Skeletal muscle tissue (tissue), 4 donors: ENCODE measurements around the gene EFCAB6. TPM values are rescaled to one million over a fixed set of nuclear protein-coding genes. Genes with fewer than 3 reads are reported as not detected.

Experiments
- H3K27ac ChIP-seq: one replicate; pipeline ENCODE4 v1.7.0; 2013; ENCODE audit warnings: mild to moderate bottlenecking, low read depth, low read length, inconsistent platforms
- H3K27me3 ChIP-seq, 3 donors: one replicate each; pipeline ENCODE4 v1.7.0; 2013; ENCODE audit warnings: low read length in 3 of 3; ENCODE audit not compliant: control insufficient read depth in 3 of 3, insufficient read depth in 3 of 3
- H3K36me3 ChIP-seq, 3 donors: one replicate each; pipeline ENCODE4 v1.7.0; 2013; ENCODE audit warnings: low read length in 3 of 3; ENCODE audit not compliant: control insufficient read depth in 3 of 3, insufficient read depth in 3 of 3
- H3K4me1 ChIP-seq, 3 donors: one replicate each; pipeline ENCODE4 v1.7.0; 2013; ENCODE audit warnings: low read length in 3 of 3, mild to moderate bottlenecking in 3 of 3; ENCODE audit not compliant: control insufficient read depth in 3 of 3, insufficient read depth in 3 of 3
- H3K4me3 ChIP-seq, 3 donors: one replicate each; pipeline ENCODE4 v1.7.0; 2013; ENCODE audit warnings: low read length in 3 of 3
- H3K9ac ChIP-seq, 3 donors: one replicate each; pipeline ENCODE4 v1.7.0; 2013; ENCODE audit warnings: low read length in 3 of 3, mild to moderate bottlenecking in 3 of 3, moderate library complexity in 2 of 3, low read depth in 1 of 3
- H3K9me3 ChIP-seq, 3 donors: one replicate each; pipeline ENCODE4 v1.7.0; 2013; ENCODE audit warnings: low read length in 3 of 3; ENCODE audit not compliant: control insufficient read depth in 3 of 3
- total RNA-seq: library from RNA; depleted of rRNA; stranded (reverse); fragments of >200 nt; gene quantifications from one replicate; pipeline ENCODE4 v1.2.3, GENCODE V29; 2014
- donor health status: Osteomylitis.

Gene EFCAB6
- total RNA-seq, 1 donor from 2014 or later = 1.6 TPM

DNA sequence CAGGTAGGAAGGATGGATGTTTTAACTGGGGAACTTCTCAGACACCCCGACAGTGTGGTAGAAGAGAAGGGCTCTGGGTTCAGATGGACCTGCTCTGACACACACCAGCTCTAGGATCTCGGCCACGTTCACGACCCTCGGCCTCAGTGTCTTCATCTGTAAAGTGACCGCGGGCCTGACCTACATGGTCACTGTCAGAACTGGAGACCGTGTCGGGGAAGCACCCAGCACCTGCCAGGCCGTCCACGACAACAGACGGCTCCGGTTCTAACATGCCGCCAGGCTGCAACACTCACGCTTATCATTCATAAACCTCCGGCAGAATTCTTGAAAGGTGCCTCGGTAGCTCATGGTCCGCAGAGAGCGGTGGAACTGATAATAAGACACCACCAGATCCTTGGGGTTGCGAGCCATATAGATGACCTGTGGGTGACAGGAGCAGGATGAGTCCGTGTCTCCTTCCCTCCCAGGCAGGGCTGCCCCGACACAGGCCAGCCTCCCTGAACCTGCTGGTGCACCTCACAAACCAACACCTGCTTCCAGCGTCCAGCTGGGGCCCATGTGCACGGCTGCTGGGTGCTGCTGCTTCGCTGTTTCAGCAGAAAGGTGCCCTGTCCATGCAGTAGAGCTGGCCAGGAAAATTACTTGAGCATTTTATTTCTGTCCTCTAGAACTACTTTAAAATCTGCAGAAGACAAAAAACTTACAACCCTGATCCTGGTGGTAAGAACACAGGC, 26.6 kb upstream of the EFCAB6 start:
- H3K27me3 ChIP-seq = peaks cover 9 to 36% (median 26%) of the 10 kb centered on the region in 3 donors
- H3K4me3 ChIP-seq = no peak overlapping the region
- no peaks in the 10 kb centered on the region for H3K9me3 ChIP-seq
- no peak overlapping the region for H3K9ac ChIP-seq
- H3K27ac ChIP-seq = no peak overlapping the region
- no peaks in the 10 kb centered on the region for H3K4me1 ChIP-seq
- H3K36me3 ChIP-seq = no peaks in the 10 kb centered on the region

DNA sequence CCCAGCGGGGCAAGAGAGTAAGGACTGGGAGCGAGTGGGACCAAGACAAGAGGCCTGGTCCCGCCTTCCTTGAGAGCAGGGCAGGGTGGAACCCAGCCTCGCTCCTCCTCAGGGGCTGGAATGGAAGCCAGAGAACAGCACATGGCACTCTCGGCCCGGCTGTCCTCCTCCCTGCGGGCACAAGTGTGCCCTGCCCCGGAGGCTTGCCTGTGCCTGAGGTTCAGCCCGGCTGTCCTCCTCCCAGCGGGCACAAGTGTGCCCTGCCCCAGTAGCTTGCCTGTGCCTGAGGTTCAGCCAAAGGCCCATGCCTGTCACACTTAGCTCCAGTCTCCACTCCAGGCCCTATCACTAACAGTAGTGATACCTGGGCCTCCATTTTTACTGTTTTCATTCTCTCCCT, 26.1 kb upstream of the EFCAB6 start:
- Histone ChIP-seq H3K27ac (no peak overlapping the region), H3K36me3 (no peaks in the 10 kb centered on the region), H3K9me3 (no peaks in the 10 kb centered on the region), H3K4me1 (no peaks in the 10 kb centered on the region), H3K4me3 (no peak overlapping the region), H3K27me3 (peaks cover 13 to 37% (median 26%) of the 10 kb centered on the region in 3 donors), H3K9ac (no peak overlapping the region)

DNA sequence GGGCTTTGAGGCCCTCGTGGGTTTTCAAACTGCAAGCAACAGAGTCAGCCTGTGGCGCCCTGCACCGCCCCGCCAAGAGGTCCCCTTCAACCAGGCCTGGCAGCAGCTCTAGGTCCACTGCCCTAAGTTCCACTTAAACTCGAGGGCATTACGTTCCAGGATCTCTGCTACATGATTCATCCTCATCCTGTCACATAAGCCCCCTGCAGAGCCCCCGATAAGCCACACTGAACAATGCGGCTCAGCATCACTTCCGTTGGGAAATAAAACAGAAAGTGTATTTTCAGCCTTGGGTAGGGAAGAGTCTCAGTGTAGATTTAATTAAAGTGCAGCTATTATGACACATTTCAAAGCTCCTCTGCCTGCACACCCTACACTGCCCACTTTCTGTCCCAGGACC, 25.6 kb upstream of the EFCAB6 start:
- Histone ChIP-seq H3K27me3 (peaks cover 18 to 42% (median 31%) of the 10 kb centered on the region in 3 donors), H3K9ac (no peak overlapping the region), H3K4me3 (no peak overlapping the region), H3K27ac (no peak overlapping the region), H3K36me3 (no peaks in the 10 kb centered on the region), H3K9me3 (no peaks in the 10 kb centered on the region), H3K4me1 (no peaks in the 10 kb centered on the region)

DNA sequence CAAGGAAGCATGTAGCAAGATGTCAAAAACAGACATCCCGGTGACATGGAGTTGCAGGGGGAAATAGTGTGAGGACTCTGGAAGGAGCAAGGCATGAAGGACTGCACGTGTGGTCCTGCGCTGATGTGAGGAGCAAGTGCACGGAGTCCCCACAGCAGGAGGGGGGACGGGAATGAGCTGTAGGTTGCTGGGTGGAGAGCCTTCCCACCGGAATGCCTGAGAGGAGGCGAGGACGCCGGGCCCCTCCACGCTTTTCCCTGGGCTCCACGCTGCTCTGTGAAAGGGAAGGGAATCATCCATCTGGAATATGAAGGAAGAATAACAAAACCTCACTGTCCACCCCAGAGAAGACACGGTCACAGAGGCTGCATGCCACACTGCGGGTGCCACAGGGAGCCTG, 23.6 kb upstream of the EFCAB6 start:
- no peak overlapping the region for H3K4me3 ChIP-seq
- no peaks in the 10 kb centered on the region for H3K9me3 ChIP-seq
- H3K9ac ChIP-seq = no peak overlapping the region
- H3K27ac ChIP-seq = no peak overlapping the region
- peaks cover 21 to 35% (median 33%) of the 10 kb centered on the region in 3 donors for H3K27me3 ChIP-seq
- H3K4me1 ChIP-seq = no peaks in the 10 kb centered on the region
- H3K36me3 ChIP-seq = no peaks in the 10 kb centered on the region

DNA sequence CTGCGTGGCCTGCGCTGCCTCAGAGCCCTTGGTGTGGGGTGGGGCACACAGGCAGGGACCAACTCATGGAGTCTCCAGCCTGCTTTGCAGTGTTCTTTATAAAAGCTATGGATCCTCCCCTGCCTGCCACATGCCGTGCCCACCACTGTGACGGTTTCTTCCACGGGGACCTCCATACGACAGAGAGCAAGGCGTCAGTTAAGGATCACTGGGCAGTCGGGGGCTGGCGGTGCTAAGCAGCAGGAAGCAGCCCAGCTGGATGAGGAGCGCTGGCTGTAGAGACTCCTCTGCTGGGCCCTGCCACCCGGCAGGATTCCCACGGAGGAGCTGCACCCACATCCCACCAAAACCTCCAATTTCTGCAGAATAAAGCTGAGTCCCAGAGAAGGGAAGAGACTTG, 23.1 kb upstream of the EFCAB6 start:
- no peaks in the 10 kb centered on the region for H3K9me3 ChIP-seq
- H3K4me3 ChIP-seq = no peak overlapping the region
- no peak overlapping the region for H3K27ac ChIP-seq
- H3K36me3 ChIP-seq = no peaks in the 10 kb centered on the region
- H3K27me3 ChIP-seq = peaks cover 21 to 34% (median 31%) of the 10 kb centered on the region in 3 donors
- H3K4me1 ChIP-seq = peaks cover 4 to 6% (median 4%) of the 10 kb centered on the region in 3 donors
- H3K9ac ChIP-seq = no peak overlapping the region

DNA sequence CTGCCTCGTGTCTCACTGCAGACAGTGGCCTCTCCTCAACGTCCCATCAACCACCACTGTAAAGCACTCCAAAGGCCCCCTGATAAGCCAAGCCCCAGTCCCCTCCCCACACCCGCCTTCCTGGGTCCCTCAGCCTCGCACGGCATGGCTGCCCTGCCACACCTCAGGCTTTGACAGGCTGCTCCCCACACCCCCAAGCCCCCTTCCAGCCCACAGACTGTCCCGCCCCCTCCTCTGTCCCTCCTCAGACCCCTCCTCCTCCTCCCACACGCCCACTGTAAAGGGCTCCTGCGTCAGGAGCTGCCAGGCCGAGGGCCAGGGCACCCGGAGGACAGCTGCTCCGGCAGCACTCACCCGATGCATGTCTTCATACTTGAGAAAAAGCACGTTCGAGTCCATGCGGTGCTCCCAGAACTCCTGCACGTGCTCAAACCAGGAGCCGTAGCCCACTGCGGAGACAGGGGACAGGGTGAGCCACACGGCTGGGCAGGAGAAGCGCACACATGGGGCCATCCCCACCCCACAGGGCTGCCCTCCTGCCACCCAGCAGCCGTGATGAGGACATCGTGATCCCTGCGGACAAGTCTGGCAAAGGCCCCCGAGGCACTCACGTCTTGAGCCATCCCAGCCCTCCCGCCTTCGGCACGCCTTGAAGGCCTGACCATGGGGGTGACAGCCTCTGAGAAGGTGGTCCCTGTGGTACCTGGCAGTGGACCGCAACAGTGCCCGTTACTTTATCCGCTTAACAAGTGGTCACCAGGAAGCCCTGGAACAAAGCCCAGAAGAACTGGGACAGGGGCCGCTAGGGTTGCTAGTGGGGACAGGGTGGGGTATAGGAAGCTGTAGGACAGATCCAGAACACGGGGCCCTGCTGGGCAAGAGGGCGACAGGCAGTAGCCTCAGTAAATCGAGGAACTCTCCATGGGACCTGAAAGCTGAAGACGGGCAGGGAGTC, 21.5 kb upstream of the EFCAB6 start:
- peaks cover 18 to 21% (median 20%) of the 10 kb centered on the region in 3 donors for H3K4me1 ChIP-seq
- H3K27me3 ChIP-seq = peaks cover 21 to 36% (median 31%) of the 10 kb centered on the region in 3 donors
- no peak overlapping the region for H3K4me3 ChIP-seq
- H3K27ac ChIP-seq = no peak overlapping the region
- no peaks in the 10 kb centered on the region for H3K9me3 ChIP-seq
- H3K9ac ChIP-seq = no peak overlapping the region
- H3K36me3 ChIP-seq = no peaks in the 10 kb centered on the region

DNA sequence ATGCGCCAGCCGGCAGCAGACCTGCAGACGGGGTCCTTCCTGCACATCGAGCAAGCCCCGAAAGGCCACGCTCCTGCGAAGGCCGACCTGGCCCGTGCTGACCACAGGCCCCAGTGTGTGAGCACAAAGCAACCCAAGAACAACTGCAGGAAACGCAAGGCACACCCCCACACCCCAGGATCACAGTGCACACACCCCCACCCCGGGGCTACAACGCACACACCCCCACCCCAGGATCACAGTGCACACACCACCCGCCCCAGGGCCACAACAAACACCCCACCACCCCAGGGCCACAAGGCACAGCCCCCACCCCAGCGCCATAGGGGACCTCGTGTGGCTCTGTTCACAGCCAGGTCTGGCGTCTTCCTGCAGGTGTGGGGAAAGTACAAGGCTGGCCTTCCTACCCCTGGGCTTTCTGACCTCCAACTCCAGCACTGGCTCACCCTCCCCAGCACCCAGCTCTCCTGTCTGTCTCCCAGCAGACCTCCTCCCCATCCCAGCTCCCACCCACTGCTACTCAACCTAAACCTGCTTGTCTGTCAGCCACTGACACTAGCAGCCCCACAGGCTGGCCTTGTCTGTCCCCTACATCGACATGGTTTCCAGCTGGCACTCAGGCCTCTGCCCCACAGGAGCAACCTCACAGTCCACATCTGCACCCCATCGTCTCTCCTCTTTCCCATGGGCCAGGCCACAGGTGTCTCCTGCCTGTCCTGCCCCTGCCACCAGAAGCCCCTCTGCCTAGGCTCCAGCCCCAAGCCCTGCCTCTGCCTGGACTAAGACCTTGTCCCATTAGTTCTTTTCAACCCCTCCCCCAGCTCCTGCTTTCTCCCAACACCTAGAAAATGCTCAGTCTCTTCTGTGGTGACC, 20.5 kb upstream of the EFCAB6 start:
- H3K27ac ChIP-seq = no peak overlapping the region
- no peaks in the 10 kb centered on the region for H3K9me3 ChIP-seq
- no peak overlapping the region for H3K9ac ChIP-seq
- no peak overlapping the region for H3K4me3 ChIP-seq
- H3K27me3 ChIP-seq = peaks cover 21 to 30% (median 30%) of the 10 kb centered on the region in 3 donors
- no peaks in the 10 kb centered on the region for H3K36me3 ChIP-seq
- peaks cover 18 to 25% (median 22%) of the 10 kb centered on the region in 3 donors for H3K4me1 ChIP-seq

DNA sequence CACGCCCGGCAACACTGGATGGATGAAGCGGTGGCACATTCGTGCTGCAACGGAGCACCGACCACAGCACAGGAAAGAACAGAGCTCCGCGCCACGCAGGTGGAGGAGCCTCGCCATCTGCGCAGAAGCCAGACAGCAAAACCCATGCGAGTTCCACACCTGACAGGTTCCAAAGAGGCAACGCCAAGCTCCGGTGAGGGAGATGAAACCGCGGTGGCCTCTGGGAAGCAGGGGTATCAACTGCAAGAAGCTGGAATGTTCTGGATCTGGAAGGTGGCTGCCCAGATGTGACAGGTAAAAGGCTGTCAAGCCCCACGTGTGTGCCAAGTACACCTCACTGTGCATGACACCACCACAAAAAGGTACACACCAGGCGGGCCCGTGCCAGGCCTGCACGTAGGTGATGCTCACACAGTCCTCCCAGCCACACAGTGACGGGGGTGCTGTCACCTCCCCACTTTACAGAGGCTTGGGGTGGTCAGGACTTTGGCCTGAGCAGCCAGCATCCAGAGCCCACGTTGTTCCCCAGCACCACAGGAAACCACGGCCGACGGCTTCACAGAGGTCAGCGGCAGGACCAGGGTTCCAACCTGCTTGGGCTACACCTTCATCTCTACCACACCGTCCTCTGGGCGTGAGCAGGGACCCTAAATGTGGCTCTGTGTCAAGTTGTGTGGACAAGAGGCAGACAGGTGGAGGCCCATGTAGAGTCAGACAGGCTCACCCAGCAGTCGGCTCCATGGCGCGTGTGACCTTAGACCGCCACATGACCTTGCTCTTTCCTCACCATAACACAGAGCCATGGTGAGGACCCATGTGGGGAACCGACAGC, 19.7 kb upstream of the EFCAB6 start:
- H3K9ac ChIP-seq = no peak overlapping the region
- H3K27me3 ChIP-seq = peaks cover 21 to 30% (median 25%) of the 10 kb centered on the region in 3 donors
- no peaks in the 10 kb centered on the region for H3K9me3 ChIP-seq
- no peak overlapping the region for H3K4me3 ChIP-seq
- no peak overlapping the region for H3K27ac ChIP-seq
- H3K36me3 ChIP-seq = no peaks in the 10 kb centered on the region
- H3K4me1 ChIP-seq = peaks cover 18 to 28% (median 22%) of the 10 kb centered on the region in 3 donors
